ENCODE data around the gene COL23A1. TPM values are rescaled to one million over a fixed set of nuclear protein-coding genes. Genes with fewer than 3 reads are reported as not detected.

COL23A1 gene
- polyA plus RNA-seq, 1 donor (not counting 4 experiments of a cell fraction or from before 2014, with no cell fraction given) = not detected

GRCh38 chr5:178413988-178414387, 176.2 kb downstream of the COL23A1 start:
- no peaks in the 10 kb centered on the region for H3K4me1 ChIP-seq (ENCODE audit: control insufficient read depth, extremely low read depth, insufficient read depth, low read length)
- no peaks in the 10 kb centered on the region for H3K9me1 ChIP-seq (ENCODE audit: control insufficient read depth, extremely low read depth, insufficient read depth, low read length)
- no peak for TF ChIP-seq EZH2 (IDR thresholded peaks at IDR 0.05; ENCODE audit: low read length)
- no peak overlapping the region for H3K9ac ChIP-seq (ENCODE audit: control insufficient read depth, extremely low read depth, insufficient read depth, low read length)
- H3K4me2 ChIP-seq (ENCODE audit: control insufficient read depth, extremely low read depth, insufficient read depth, low read depth, low read length) = no peak overlapping the region
- no peak overlapping the region for H3K27ac ChIP-seq (ENCODE audit: control insufficient read depth, insufficient read depth, low read length)
- H4K20me1 ChIP-seq (ENCODE audit: control insufficient read depth, extremely low read depth, insufficient read depth, low read length) = no peaks in the 10 kb centered on the region
- DNase-seq (ENCODE audit: low read depth, low spot score) = no peak
- dilution Hi-C loops (cut with MboI; ENCODE audit: extremely low pct_ligation_motif_present, low sequenced_read_pairs) = no loop called here
- no peaks in the 10 kb centered on the region for H3K79me2 ChIP-seq (ENCODE audit: control insufficient read depth, insufficient read depth, low read length)
- no peak for FAIRE-seq
- H3K4me3 ChIP-seq (ENCODE audit: control insufficient read depth in 2 of 3, extremely low read depth in 1 of 3, insufficient read depth in 2 of 3, low read depth in 1 of 3, low read length in 3 of 3) = no peak overlapping the region
- no peaks in the 10 kb centered on the region for H3K9me3 ChIP-seq (ENCODE audit: control insufficient read depth, low read depth, low read length)
- H2AFZ ChIP-seq (ENCODE audit: control insufficient read depth, low read length) = no peak overlapping the region
- H3K27me3 ChIP-seq (ENCODE audit: control insufficient read depth, extremely low read depth, insufficient read depth, low read length) = no peaks in the 10 kb centered on the region
- no peaks in the 10 kb centered on the region for H3K36me3 ChIP-seq (ENCODE audit: control insufficient read depth in 2 of 2, extremely low read depth in 1 of 2, insufficient read depth in 2 of 2, low read length in 2 of 2)

GRCh38 chr5:178411083-178411482, 179.1 kb downstream of the COL23A1 start:
- H3K36me3 ChIP-seq (ENCODE audit: control insufficient read depth in 2 of 2, extremely low read depth in 1 of 2, insufficient read depth in 2 of 2, low read length in 2 of 2) = no peaks in the 10 kb centered on the region
- H3K4me3 ChIP-seq (ENCODE audit: control insufficient read depth in 2 of 3, extremely low read depth in 1 of 3, insufficient read depth in 2 of 3, low read depth in 1 of 3, low read length in 3 of 3) = no peak overlapping the region
- DNase-seq (ENCODE audit: low read depth, low spot score) (no peak), FAIRE-seq (no peak)
- H3K4me1 ChIP-seq (ENCODE audit: control insufficient read depth, extremely low read depth, insufficient read depth, low read length) = no peaks in the 10 kb centered on the region
- H3K4me2 ChIP-seq (ENCODE audit: control insufficient read depth, extremely low read depth, insufficient read depth, low read depth, low read length) = no peak overlapping the region
- no peak overlapping the region for H3K27ac ChIP-seq (ENCODE audit: control insufficient read depth, insufficient read depth, low read length)
- TF ChIP-seq CTCF (optimal IDR thresholded peaks at IDR 0.05 in 1 of 3, IDR thresholded peaks at IDR 0.05 in 1 of 3, conservative IDR thresholded peaks at IDR 0.05 in 1 of 3; ENCODE audit: extremely low read depth in 1 of 3, insufficient read depth in 2 of 3, low read length in 3 of 3) (no peak), EZH2 (IDR thresholded peaks at IDR 0.05; ENCODE audit: low read length) (no peak)
- no peak overlapping the region for H3K9ac ChIP-seq (ENCODE audit: control insufficient read depth, extremely low read depth, insufficient read depth, low read length)
- no peaks in the 10 kb centered on the region for H3K27me3 ChIP-seq (ENCODE audit: control insufficient read depth, extremely low read depth, insufficient read depth, low read length)
- H2AFZ ChIP-seq (ENCODE audit: control insufficient read depth, low read length) = no peak overlapping the region
- no peaks in the 10 kb centered on the region for H4K20me1 ChIP-seq (ENCODE audit: control insufficient read depth, extremely low read depth, insufficient read depth, low read length)
- H3K9me1 ChIP-seq (ENCODE audit: control insufficient read depth, extremely low read depth, insufficient read depth, low read length) = no peaks in the 10 kb centered on the region
- H3K79me2 ChIP-seq (ENCODE audit: control insufficient read depth, insufficient read depth, low read length) = no peaks in the 10 kb centered on the region
- dilution Hi-C loops (cut with MboI; ENCODE audit: extremely low pct_ligation_motif_present, low sequenced_read_pairs) = no loop called here
- H3K9me3 ChIP-seq (ENCODE audit: control insufficient read depth, low read depth, low read length) = no peaks in the 10 kb centered on the region

GRCh38 chr5:178407646-178408045, 182.5 kb downstream of the COL23A1 start:
- dilution Hi-C loops (cut with MboI; ENCODE audit: extremely low pct_ligation_motif_present, low sequenced_read_pairs) = no loop called here
- Histone ChIP-seq H3K27me3 (ENCODE audit: control insufficient read depth, extremely low read depth, insufficient read depth, low read length) (no peaks in the 10 kb centered on the region), H3K9ac (ENCODE audit: control insufficient read depth, extremely low read depth, insufficient read depth, low read length) (no peak overlapping the region), H3K9me1 (ENCODE audit: control insufficient read depth, extremely low read depth, insufficient read depth, low read length) (no peaks in the 10 kb centered on the region), H3K79me2 (ENCODE audit: control insufficient read depth, insufficient read depth, low read length) (no peaks in the 10 kb centered on the region), H3K4me2 (ENCODE audit: control insufficient read depth, extremely low read depth, insufficient read depth, low read depth, low read length) (no peak overlapping the region), H3K27ac (ENCODE audit: control insufficient read depth, insufficient read depth, low read length) (no peak overlapping the region), H3K4me3 (ENCODE audit: control insufficient read depth in 2 of 3, extremely low read depth in 1 of 3, insufficient read depth in 2 of 3, low read depth in 1 of 3, low read length in 3 of 3) (no peak overlapping the region), H3K9me3 (ENCODE audit: control insufficient read depth, low read depth, low read length) (no peaks in the 10 kb centered on the region), H3K4me1 (ENCODE audit: control insufficient read depth, extremely low read depth, insufficient read depth, low read length) (no peaks in the 10 kb centered on the region), H4K20me1 (ENCODE audit: control insufficient read depth, extremely low read depth, insufficient read depth, low read length) (no peaks in the 10 kb centered on the region), H2AFZ (ENCODE audit: control insufficient read depth, low read length) (no peak overlapping the region), H3K36me3 (ENCODE audit: control insufficient read depth in 2 of 2, extremely low read depth in 1 of 2, insufficient read depth in 2 of 2, low read length in 2 of 2) (no peaks in the 10 kb centered on the region)
- FAIRE-seq (no peak), DNase-seq (ENCODE audit: low read depth, low spot score) (no peak)
- TF ChIP-seq CTCF (optimal IDR thresholded peaks at IDR 0.05 in 1 of 3, IDR thresholded peaks at IDR 0.05 in 1 of 3, conservative IDR thresholded peaks at IDR 0.05 in 1 of 3; ENCODE audit: extremely low read depth in 1 of 3, insufficient read depth in 2 of 3, low read length in 3 of 3) (no peak), EZH2 (IDR thresholded peaks at IDR 0.05; ENCODE audit: low read length) (no peak)
